Measurements from ENCODE around the gene LIG3. TPM values are rescaled to one million over a fixed set of nuclear protein-coding genes. Genes with fewer than 3 reads are reported as not detected.

Gene LIG3
- total and polyA plus RNA-seq, 2 of the 13 experiments (the other 11 are each of a cell fraction or from before 2014, with no cell fraction given), result 34.4 to 36.2 TPM

- TF ChIP-seq REL (CRISPR knock-in tag; conservative IDR thresholded peaks at IDR 0.05) (0 out of 2 replicates have a peak, but pooled peaks have one; percentile 66), SIN3B (IDR thresholded peaks at IDR 0.05; ENCODE audit: low read length) (no peak), MZF1 (CRISPR knock-in tag; IDR thresholded peaks at IDR 0.05; ENCODE audit: borderline replicate concordance) (no peak), SP1 (IDR thresholded peaks at IDR 0.05) (no peak), SP1 (CRISPR knock-in tag; IDR thresholded peaks at IDR 0.05) (peak; percentile 75), ZNF530 (CRISPR knock-in tag; IDR thresholded peaks at IDR 0.05; ENCODE audit: low read depth) (no peak), YY1 (IDR thresholded peaks at IDR 0.05; ENCODE audit: insufficient read depth, insufficient replicate concordance, low read depth, low read length) (no peak), DR1 (CRISPR knock-in tag; IDR thresholded peaks at IDR 0.05) (no peak), MIER2 (CRISPR knock-in tag; IDR thresholded peaks at IDR 0.05) (no peak), HNRNPUL1 (IDR thresholded peaks at IDR 0.05; ENCODE audit: low read depth, low read length) (no peak), ZNF317 (CRISPR knock-in tag; IDR thresholded peaks at IDR 0.05) (no peak), ARHGAP35 (CRISPR knock-in tag; IDR thresholded peaks at IDR 0.05; ENCODE audit: borderline replicate concordance) (no peak), ZNF543 (CRISPR knock-in tag; IDR thresholded peaks at IDR 0.05) (no peak), CBX1 (IDR thresholded peaks at IDR 0.05; ENCODE audit: low read depth) (no peak), ZGPAT (CRISPR knock-in tag; IDR thresholded peaks at IDR 0.05) (peak; percentile 36; the same call in 1 of the 2 replicates), MED1 (CRISPR knock-in tag; IDR thresholded peaks at IDR 0.05) (peak; percentile 26; the same call in 1 of the 2 replicates), POLR2G (IDR thresholded peaks at IDR 0.05; ENCODE audit: low read depth, low read length) (peak; percentile 83), ZBTB21 (CRISPR knock-in tag; IDR thresholded peaks at IDR 0.05) (no peak), ZNF276 (CRISPR knock-in tag; IDR thresholded peaks at IDR 0.05; ENCODE audit: low read depth) (no peak; the same call in 1 of the 2 replicates), SALL2 (CRISPR knock-in tag; IDR thresholded peaks at IDR 0.05) (no peak), ZBTB49 (CRISPR knock-in tag; IDR thresholded peaks at IDR 0.05; ENCODE audit: borderline replicate concordance) (no peak), ZIK1 (CRISPR knock-in tag; IDR thresholded peaks at IDR 0.05; ENCODE audit: borderline replicate concordance, low read depth) (0 out of 2 replicates have a peak, but pooled peaks have one; percentile 54), PRPF4 (IDR thresholded peaks at IDR 0.05; ENCODE audit: low read depth, low read length, poor library complexity, severe bottlenecking) (no peak), ZNF205 (CRISPR knock-in tag; IDR thresholded peaks at IDR 0.05) (no peak; the same call in 1 of the 2 replicates), ZNF576 (CRISPR knock-in tag; IDR thresholded peaks at IDR 0.05) (no peak), REPIN1 (CRISPR knock-in tag; IDR thresholded peaks at IDR 0.05; ENCODE audit: borderline replicate concordance, low read depth) (no peak), SNAPC2 (CRISPR knock-in tag; IDR thresholded peaks at IDR 0.05) (no peak)
Observed at GRCh38 chr17:34980353-34980680, at the start of gene LIG3 (continued).

Measured in HepG2 (cell line).